HEK293T (cell line): Measurements from ENCODE around the gene SLC18A2.

Source experiments
- FOXM1 ChIP-seq: fragments of 450-650 bp; IDR thresholded peaks from 2 replicates; pipeline ENCODE4 v1.6.1; 2017; ENCODE audit warnings: mild to moderate bottlenecking, borderline replicate concordance
- ZNF384 ChIP-seq: fragments of 450-650 bp; IDR thresholded peaks from 2 replicates; pipeline ENCODE4 v1.6.1; 2016

GRCh38 chr10:117253908-117254307 is 13.0 kb downstream of the SLC18A2 start:
- no peak for TF ChIP-seq FOXM1
- no peak for TF ChIP-seq ZNF384
